Trophoblast cell (in vitro differentiated cells and primary cell): ENCODE results near the gene ABHD16A.
"Not testable (repeated sequence)": the region's sequence is repeated elsewhere in the genome, so short reads cannot be mapped to it uniquely, and the experiment has no call there.

Experiments
- DNase-seq, 2 donors: peaks; one replicate each; pipeline ENCODE4 v3.0.0-alpha.2; 2016
- H2AFZ ChIP-seq: 2 replicates; pipeline ENCODE4 v1.6.1; 2013; ENCODE audit warnings: low read length, moderate library complexity, mild to moderate bottlenecking; ENCODE audit not compliant: insufficient read depth, poor library complexity
- H2AK5ac ChIP-seq: 2 replicates; pipeline ENCODE4 v1.6.1; 2013; ENCODE audit warnings: mild to moderate bottlenecking, low read length
- H2BK120ac ChIP-seq: 2 replicates; pipeline ENCODE4 v1.6.1; 2013; ENCODE audit warnings: low read length, mild to moderate bottlenecking, moderate library complexity; ENCODE audit not compliant: insufficient read depth, poor library complexity
- H2BK12ac ChIP-seq: 2 replicates; pipeline ENCODE4 v1.6.1; 2013; ENCODE audit warnings: mild to moderate bottlenecking, low read length, moderate library complexity
- H2BK5ac ChIP-seq: 2 replicates; pipeline ENCODE4 v1.6.1; 2013; ENCODE audit warnings: low read length, low read depth, moderate library complexity, mild to moderate bottlenecking; ENCODE audit not compliant: poor library complexity
- H3K14ac ChIP-seq: 2 replicates; pipeline ENCODE4 v1.6.1; 2013; ENCODE audit warnings: mild to moderate bottlenecking, low read length
- H3K18ac ChIP-seq: 2 replicates; pipeline ENCODE4 v1.6.1; 2013; ENCODE audit warnings: mild to moderate bottlenecking, low read length
- H3K23ac ChIP-seq: 2 replicates; pipeline ENCODE4 v1.6.1; 2013; ENCODE audit warnings: low read length
- H3K27ac ChIP-seq: 2 replicates; pipeline ENCODE4 v1.5.1; 2013; ENCODE audit warnings: low read depth, mild to moderate bottlenecking, inconsistent platforms, low read length, moderate library complexity
- H3K27me3 ChIP-seq: 2 replicates; pipeline ENCODE4 v1.6.1; 2013; ENCODE audit warnings: inconsistent platforms, mild to moderate bottlenecking, low read length, moderate library complexity; ENCODE audit not compliant: insufficient read depth
- H3K36me3 ChIP-seq, 2 experiments: 1 replicate in 1 of 2; 2 replicates in 1 of 2; pipeline ENCODE4 v1.6.1; 2013; ENCODE audit warnings: low read length in 2 of 2, mild to moderate bottlenecking in 2 of 2, moderate library complexity in 1 of 2; ENCODE audit not compliant: insufficient read depth in 2 of 2, control insufficient read depth in 1 of 2
- H3K4ac ChIP-seq: 2 replicates; pipeline ENCODE4 v1.6.1; 2013; ENCODE audit warnings: low read depth, mild to moderate bottlenecking, low read length, moderate library complexity
- H3K4me1 ChIP-seq, 2 experiments: 1 replicate in 1 of 2; 2 replicates in 1 of 2; pipeline ENCODE4 v1.6.1; 2013; ENCODE audit warnings: low read length in 2 of 2, mild to moderate bottlenecking in 2 of 2, moderate library complexity in 1 of 2; ENCODE audit not compliant: insufficient read depth in 2 of 2, control insufficient read depth in 1 of 2
- H3K4me2 ChIP-seq: 2 replicates; pipeline ENCODE4 v1.6.1; 2013; ENCODE audit warnings: inconsistent platforms, mild to moderate bottlenecking, low read length, moderate library complexity
- H3K4me3 ChIP-seq: 2 replicates; pipeline ENCODE4 v1.5.1; 2013; ENCODE audit warnings: mild to moderate bottlenecking, low read depth, low read length, inconsistent platforms
- H3K79me1 ChIP-seq: one replicate; pipeline ENCODE4 v1.6.1; 2013; ENCODE audit warnings: low read length
- H3K79me2 ChIP-seq: 2 replicates; pipeline ENCODE4 v1.6.1; 2013; ENCODE audit warnings: low read length, mild to moderate bottlenecking; ENCODE audit not compliant: control insufficient read depth, insufficient read depth, poor library complexity
- H3K9ac ChIP-seq: 2 replicates; pipeline ENCODE4 v1.6.1; 2013; ENCODE audit warnings: mild to moderate bottlenecking, low read length
- H3K9me3 ChIP-seq: 2 replicates; pipeline ENCODE4 v1.6.1; 2013; ENCODE audit warnings: low read depth, mild to moderate bottlenecking, control low read depth, inconsistent platforms, low read length; ENCODE audit not compliant: insufficient read depth
- H4K12ac ChIP-seq: 2 replicates; pipeline ENCODE4 v1.6.1; 2013; ENCODE audit warnings: low read depth, mild to moderate bottlenecking, low read length, moderate library complexity
- H4K8ac ChIP-seq: 2 replicates; pipeline ENCODE4 v1.6.1; 2013; ENCODE audit warnings: low read depth, mild to moderate bottlenecking, low read length, moderate library complexity
- H4K91ac ChIP-seq: one replicate; pipeline ENCODE4 v1.6.1; 2013; ENCODE audit warnings: low read depth, mild to moderate bottlenecking, low read length, moderate library complexity
- WGBS: extraction: QIAGEN DNeasy Blood & Tissue Kit; methylation state at CpG from one replicate; pipeline ENCODE4 v1.1.7; 2013; ENCODE audit warnings: missing lambda C conversion rate; ENCODE audit not compliant: insufficient read length, insufficient coverage; ENCODE audit errors: extremely low coverage; 5-methylcytosine and 5-hydroxymethylcytosine counted together

Gene ABHD16A

GRCh38 chr6:31709157-31709556 is 6.0 kb upstream of the ABHD16A start:
- not testable (repeated sequence) for H2AFZ ChIP-seq, H3K14ac ChIP-seq, H3K79me1 ChIP-seq, H2BK5ac ChIP-seq, H2BK120ac ChIP-seq, H2AK5ac ChIP-seq, H3K9ac ChIP-seq, H4K8ac ChIP-seq, H3K4me3 ChIP-seq, H3K27ac ChIP-seq, H3K23ac ChIP-seq, H4K91ac ChIP-seq, H3K27me3 ChIP-seq, H3K36me3 ChIP-seq, H3K4ac ChIP-seq, H3K9me3 ChIP-seq, DNase-seq, H3K79me2 ChIP-seq, H4K12ac ChIP-seq, H3K4me2 ChIP-seq, H3K4me1 ChIP-seq, H3K18ac ChIP-seq, H2BK12ac ChIP-seq
- no CpG with 5 or more reads among the region's 11 CpGs for WGBS

DNA sequence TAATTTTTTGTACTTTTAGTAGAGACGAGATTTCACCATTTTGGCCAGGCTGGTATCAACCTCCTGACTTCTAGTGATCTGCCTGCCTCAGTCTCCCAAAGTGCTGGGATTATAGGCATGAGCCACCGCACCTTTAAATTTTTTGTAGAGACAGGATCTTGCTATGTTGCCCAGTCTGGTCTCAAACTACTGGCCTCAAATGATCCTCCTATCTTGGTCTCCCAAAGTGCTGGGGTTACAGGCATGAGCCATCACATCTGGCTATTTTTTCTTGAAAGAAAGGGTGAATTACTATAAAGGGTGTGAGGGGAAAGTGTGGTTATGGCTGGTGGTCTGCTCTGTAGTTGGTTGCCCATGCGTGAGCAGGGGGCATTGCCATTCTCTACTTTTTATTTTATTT is 5.1 kb upstream of the ABHD16A start:
- Histone ChIP-seq H2BK120ac (no peak overlapping the region), H3K79me1 (no peaks in the 10 kb centered on the region), H3K27me3 (no peaks in the 10 kb centered on the region), H3K23ac (no peak overlapping the region), H2AFZ (no peak overlapping the region), H3K79me2 (no peaks in the 10 kb centered on the region), H3K4ac (no peak overlapping the region), H3K4me3 (no peak overlapping the region), H3K4me2 (no peak overlapping the region), H3K27ac (no peak overlapping the region), H4K12ac (no peak overlapping the region), H3K14ac (no peak overlapping the region), H3K18ac (no peak overlapping the region), H2AK5ac (no peak overlapping the region), H3K36me3 (no peaks in the 10 kb centered on the region), H4K8ac (no peak overlapping the region), H4K91ac (no peak overlapping the region), H2BK12ac (no peak overlapping the region), H2BK5ac (no peak overlapping the region), H3K4me1 (no peaks in the 10 kb centered on the region), H3K9me3 (peaks cover 2% of the 10 kb centered on the region), H3K9ac (no peak overlapping the region)
- no CpG with 5 or more reads among the region's 3 CpGs for WGBS
- no peak for DNase-seq

GRCh38 chr6:31707701-31708100 is 4.6 kb upstream of the ABHD16A start:
- Histone ChIP-seq H4K8ac (no peak overlapping the region), H3K14ac (no peak overlapping the region), H2BK5ac (no peak overlapping the region), H3K4me1 (no peaks in the 10 kb centered on the region), H3K23ac (no peak overlapping the region), H2BK12ac (no peak overlapping the region), H3K27me3 (no peaks in the 10 kb centered on the region), H3K27ac (no peak overlapping the region), H3K9me3 (peaks cover 2% of the 10 kb centered on the region), H3K4ac (no peak overlapping the region), H2AFZ (no peak overlapping the region), H4K91ac (no peak overlapping the region), H3K4me2 (no peak overlapping the region), H3K18ac (no peak overlapping the region), H4K12ac (no peak overlapping the region), H3K36me3 (no peaks in the 10 kb centered on the region), H2AK5ac (no peak overlapping the region), H3K9ac (no peak overlapping the region), H3K4me3 (no peak overlapping the region), H2BK120ac (no peak overlapping the region), H3K79me1 (peaks cover 4% of the 10 kb centered on the region), H3K79me2 (peaks cover 1% of the 10 kb centered on the region)
- DNase-seq = no peak
- WGBS = no CpG with 5 or more reads among the region's 10 CpGs

DNA sequence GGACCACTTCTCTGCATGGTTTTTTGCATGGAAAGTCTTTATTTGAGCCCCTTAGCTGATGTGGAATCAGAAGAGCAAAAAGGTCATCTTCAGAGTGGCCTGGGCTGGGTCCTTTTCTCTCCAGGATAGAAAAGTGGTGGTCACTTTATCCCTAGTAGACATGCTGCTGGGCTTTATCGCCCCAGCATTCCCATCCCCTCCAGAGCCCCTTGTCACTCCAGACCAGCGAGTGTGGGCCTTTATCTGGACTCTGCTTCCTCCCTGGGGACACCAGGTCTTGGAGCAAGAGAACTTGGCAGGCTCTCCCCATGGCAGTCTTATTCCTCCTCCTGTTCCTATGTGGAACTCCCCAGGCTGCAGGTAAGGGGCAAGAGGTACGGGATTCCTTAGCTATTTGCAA is 3.5 kb upstream of the ABHD16A start, which contains the start of gene LY6G6F:
LY6G6F (plus strand) TSS at position 268 of the 400 bp plus-strand sequence; CDS start at position 309, 41 bp downstream.
- Histone ChIP-seq H2AFZ (no peak within 1 kb of the TSS), H3K79me1 (peaks cover 6% of the 10 kb centered on the region), H3K36me3 (no peaks in the 10 kb centered on the region), H3K79me2 (peaks cover 6% of the 10 kb centered on the region), H3K4me1 (peaks cover 5 to 7% of the 10 kb centered on the region in 2 experiments), H2BK120ac (no peak within 1 kb of the TSS), H3K27ac (no peak within 1 kb of the TSS), H3K4ac (no peak within 1 kb of the TSS), H2BK5ac (no peak within 1 kb of the TSS), H2AK5ac (no peak within 1 kb of the TSS), H3K27me3 (no peaks in the 10 kb centered on the region), H4K8ac (no peak within 1 kb of the TSS), H4K12ac (no peak within 1 kb of the TSS), H3K14ac (no peak within 1 kb of the TSS), H3K18ac (no peak within 1 kb of the TSS), H3K4me2 (no peak within 1 kb of the TSS), H3K23ac (no peak within 1 kb of the TSS), H3K9me3 (peaks cover 2% of the 10 kb centered on the region), H3K9ac (no peak within 1 kb of the TSS), H4K91ac (no peak within 1 kb of the TSS), H2BK12ac (no peak within 1 kb of the TSS), H3K4me3 (no peak within 1 kb of the TSS)
- no peak for DNase-seq
- WGBS = no CpG with 5 or more reads among the region's 3 CpGs
